Neural progenitor cell (in vitro differentiated cells): ENCODE data around the gene TTLL8. TPM values are rescaled to one million over a fixed set of nuclear protein-coding genes. Genes with fewer than 3 reads are reported as not detected.

Source experiments
- DNase-seq: peaks from one replicate; pipeline ENCODE4 v3.0.0-alpha.2; 2016; ENCODE audit warnings: low spot score
- H2AFZ ChIP-seq: fragments of 200-600 bp; sonication (generic); replicated peaks from 2 replicates; pipeline ENCODE4 v1.6.1; 2016; ENCODE audit warnings: antibody characterized with exemption
- H3F3A ChIP-seq: fragments of 200-600 bp; sonication (generic); 2 replicates; pipeline ENCODE4 v1.6.1; 2016; ENCODE audit warnings: antibody characterized with exemption, low read depth
- H3K27ac ChIP-seq: fragments of 200-600 bp; sonication (generic); 2 replicates; pipeline ENCODE4 v1.5.1; 2016; ENCODE audit warnings: mild to moderate bottlenecking
- H3K27me3 ChIP-seq: fragments of 200-600 bp; sonication (generic); 2 replicates; pipeline ENCODE4 v1.6.1; 2016; ENCODE audit warnings: mild to moderate bottlenecking, moderate library complexity
- H3K36me3 ChIP-seq: fragments of 200-600 bp; sonication (generic); 2 replicates; pipeline ENCODE4 v1.5.1; 2016
- H3K4me1 ChIP-seq: fragments of 200-600 bp; sonication (generic); 2 replicates; pipeline ENCODE4 v1.6.1; 2016; ENCODE audit warnings: mixed run types
- H3K4me2 ChIP-seq: fragments of 200-600 bp; sonication (generic); 2 replicates; pipeline ENCODE4 v1.6.1; 2016
- H3K4me3 ChIP-seq: fragments of 200-600 bp; sonication (generic); 2 replicates; pipeline ENCODE4 v1.5.1; 2016
- H3K79me2 ChIP-seq: fragments of 200-600 bp; sonication (generic); 2 replicates; pipeline ENCODE4 v1.6.1; 2016; ENCODE audit warnings: low read depth
- H3K9ac ChIP-seq: fragments of 200-600 bp; sonication (generic); 2 replicates; pipeline ENCODE4 v1.6.1; 2016
- H3K9me3 ChIP-seq: fragments of 200-600 bp; sonication (generic); 2 replicates; pipeline ENCODE4 v1.5.1; 2016; ENCODE audit warnings: low read depth
- H4K20me1 ChIP-seq: fragments of 200-600 bp; sonication (generic); 2 replicates; pipeline ENCODE4 v1.6.1; 2016; ENCODE audit warnings: low read depth
- H3K27ac Mint-ChIP-seq: 3 replicates; pipeline ENCODE4 v1.8.0; 2021; ENCODE audit warnings: mixed read lengths
- H3K27me3 Mint-ChIP-seq: 2 replicates; pipeline ENCODE4 v1.8.0; 2022; ENCODE audit warnings: low read depth, mild to moderate bottlenecking, inconsistent platforms, moderate library complexity, mixed read lengths; ENCODE audit not compliant: insufficient read depth
- H3K36me3 Mint-ChIP-seq: 3 replicates; pipeline ENCODE4 v1.8.0; 2021; ENCODE audit warnings: mixed read lengths
- H3K4me1 Mint-ChIP-seq: 3 replicates; pipeline ENCODE4 v1.8.0; 2021; ENCODE audit warnings: mixed read lengths
- H3K4me3 Mint-ChIP-seq: 3 replicates; pipeline ENCODE4 v1.8.0; 2021; ENCODE audit warnings: mild to moderate bottlenecking, moderate library complexity, mixed read lengths
- H3K9me3 Mint-ChIP-seq: 3 replicates; pipeline ENCODE4 v1.8.0; 2020; ENCODE audit warnings: mixed read lengths
- CTCF ChIP-seq: fragments of 200-600 bp; sonication (generic); IDR thresholded peaks from 2 replicates; pipeline ENCODE4 v1.5.1; 2017; ENCODE audit warnings: antibody characterized with exemption, mild to moderate bottlenecking
- EZH2 ChIP-seq: fragments of 200-600 bp; sonication (generic); IDR thresholded peaks from 2 replicates; pipeline ENCODE4 v1.6.1; 2017; ENCODE audit warnings: antibody characterized with exemption, mild to moderate bottlenecking, moderate library complexity
- EZH2phosphoT487 ChIP-seq: fragments of 200-600 bp; sonication (generic); IDR thresholded peaks from 2 replicates; pipeline ENCODE4 v1.6.1; 2017; ENCODE audit warnings: antibody characterized with exemption
- total RNA-seq: library from RNA; depleted of rRNA; stranded (reverse); fragments of >200 nt; gene quantifications from 2 replicates; pipeline ENCODE4 v1.2.3, GENCODE V29; 2015; ENCODE audit warnings: low replicate concordance

The TTLL8 gene
- total RNA-seq, 1 donor from 2014 or later: not detected

- Histone ChIP-seq H3K4me1 (peaks cover 13% of the 10 kb centered on the region), H3K4me2 (no peak overlapping the region), H2AFZ (no peak overlapping the region), H4K20me1 (no peaks in the 10 kb centered on the region), H3K36me3 (no peaks in the 10 kb centered on the region), H3K9ac (no peak overlapping the region), H3K4me3 (no peak overlapping the region), H3K9me3 (no peaks in the 10 kb centered on the region), H3K27me3 (peaks cover 28% of the 10 kb centered on the region), H3F3A (peaks cover 9% of the 10 kb centered on the region), H3K27ac (no peak overlapping the region), H3K79me2 (no peaks in the 10 kb centered on the region)
- no peak overlapping the region for H3K27ac Mint-ChIP-seq
- TF ChIP-seq EZH2phosphoT487: no peak
- TF ChIP-seq CTCF: no peak
- TF ChIP-seq EZH2: no peak
- no peaks in the 10 kb centered on the region for H3K9me3 Mint-ChIP-seq
- peaks cover 6% of the 10 kb centered on the region for H3K27me3 Mint-ChIP-seq
- no peak overlapping the region for H3K4me3 Mint-ChIP-seq
- no peak for DNase-seq
- no peaks in the 10 kb centered on the region for H3K36me3 Mint-ChIP-seq
- peaks cover 19% of the 10 kb centered on the region for H3K4me1 Mint-ChIP-seq
Observed at GRCh38 chr22:50061824-50062355, 3.8 kb upstream of the TTLL8 start.

- Mint-ChIP-seq H3K9me3 (no peaks in the 10 kb centered on the region), H3K27ac (no peak overlapping the region), H3K4me1 (peaks cover 19% of the 10 kb centered on the region), H3K36me3 (no peaks in the 10 kb centered on the region), H3K27me3 (peaks cover 6% of the 10 kb centered on the region), H3K4me3 (no peak overlapping the region)
- Histone ChIP-seq H3K4me2 (no peak overlapping the region), H3K9me3 (no peaks in the 10 kb centered on the region), H4K20me1 (no peaks in the 10 kb centered on the region), H3K4me3 (no peak overlapping the region), H3K4me1 (peaks cover 13% of the 10 kb centered on the region), H3K36me3 (no peaks in the 10 kb centered on the region), H3K27ac (no peak overlapping the region), H3K79me2 (no peaks in the 10 kb centered on the region), H3K9ac (no peak overlapping the region), H2AFZ (no peak overlapping the region), H3K27me3 (peaks cover 34% of the 10 kb centered on the region), H3F3A (peaks cover 12% of the 10 kb centered on the region)
- DNase-seq: no peak
- TF ChIP-seq EZH2phosphoT487 (no peak), EZH2 (no peak), CTCF (no peak)
Observed at GRCh38 chr22:50061141-50061823, 3.2 kb upstream of the TTLL8 start.

GRCh38 chr22:50060441-50061140 lies 2.5 kb upstream of the TTLL8 start:
- H3K9me3 ChIP-seq: no peaks in the 10 kb centered on the region
- peaks cover 13% of the 10 kb centered on the region for H3K4me1 ChIP-seq
- H3K4me3 ChIP-seq: no peak overlapping the region
- H3F3A ChIP-seq: peaks cover 12% of the 10 kb centered on the region
- no peak for DNase-seq
- no peaks in the 10 kb centered on the region for H4K20me1 ChIP-seq
- peaks cover 41% of the 10 kb centered on the region for H3K27me3 ChIP-seq
- Mint-ChIP-seq H3K4me3 (no peak overlapping the region), H3K27me3 (peaks cover 3% of the 10 kb centered on the region), H3K9me3 (peaks cover 2% of the 10 kb centered on the region), H3K27ac (no peak overlapping the region), H3K4me1 (peaks cover 19% of the 10 kb centered on the region), H3K36me3 (no peaks in the 10 kb centered on the region)
- no peak overlapping the region for H3K4me2 ChIP-seq
- TF ChIP-seq EZH2phosphoT487: no peak
- no peak for TF ChIP-seq CTCF
- no peak for TF ChIP-seq EZH2
- H3K36me3 ChIP-seq: no peaks in the 10 kb centered on the region
- no peaks in the 10 kb centered on the region for H3K79me2 ChIP-seq
- H2AFZ ChIP-seq: no peak overlapping the region
- no peak overlapping the region for H3K9ac ChIP-seq
- no peak overlapping the region for H3K27ac ChIP-seq
